Measurements from ENCODE around the gene KRT31.
"Not testable (repeated sequence)": the region's sequence is repeated elsewhere in the genome, so short reads cannot be mapped to it uniquely, and the experiment has no call there.

KRT31 gene

GRCh38 chr17:41402161-41402560 is 4.8 kb upstream of the KRT31 start:
- Histone ChIP-seq H3K27me3 (ENCODE audit: control insufficient read depth in 1 of 2, insufficient read depth in 2 of 2, low read length in 2 of 2) (no peaks in the 10 kb centered on the region), H3K27ac (ENCODE audit: low read depth, low read length) (no peak overlapping the region), H3K9me3 (ENCODE audit: low read length) (no peaks in the 10 kb centered on the region), H3K36me3 (ENCODE audit: insufficient read depth, low read length) (no peaks in the 10 kb centered on the region), H3K9ac (ENCODE audit: low read length) (no peak overlapping the region), H3K4me1 (ENCODE audit: insufficient read depth, low read length) (no peaks in the 10 kb centered on the region), H3K4me3 (ENCODE audit: low read depth in 1 of 2, low read length in 2 of 2) (no peak overlapping the region)

DNA sequence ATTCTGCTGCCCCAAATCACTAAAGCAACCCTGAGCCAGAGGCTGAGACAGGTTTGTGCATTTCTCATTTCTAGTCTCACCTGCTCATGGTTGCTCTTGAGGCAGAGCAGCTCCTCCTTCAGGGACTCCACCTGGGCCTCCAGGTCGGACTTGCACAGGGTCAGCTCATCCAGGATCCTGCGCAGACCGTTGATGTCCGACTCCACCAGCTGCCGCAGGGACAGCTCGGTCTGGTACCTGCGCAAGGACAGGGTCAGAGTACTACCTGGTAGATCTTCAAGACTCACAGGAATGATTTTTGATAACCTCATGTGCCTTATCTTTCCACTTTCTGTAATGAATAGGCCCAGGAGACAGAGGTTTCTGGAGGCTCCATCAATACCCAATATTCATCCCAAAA is 1.1 kb downstream of the KRT31 start:
- no peak overlapping the region for H3K4me3 ChIP-seq (ENCODE audit: low read depth in 1 of 2, low read length in 2 of 2)
- H3K27me3 ChIP-seq (ENCODE audit: control insufficient read depth in 1 of 2, insufficient read depth in 2 of 2, low read length in 2 of 2), result no peaks in the 10 kb centered on the region
- H3K4me1 ChIP-seq (ENCODE audit: insufficient read depth, low read length), result no peaks in the 10 kb centered on the region
- no peaks in the 10 kb centered on the region for H3K9me3 ChIP-seq (ENCODE audit: low read length)
- no peaks in the 10 kb centered on the region for H3K36me3 ChIP-seq (ENCODE audit: insufficient read depth, low read length)
- no peak overlapping the region for H3K27ac ChIP-seq (ENCODE audit: low read depth, low read length)
- no peak overlapping the region for H3K9ac ChIP-seq (ENCODE audit: low read length)

DNA sequence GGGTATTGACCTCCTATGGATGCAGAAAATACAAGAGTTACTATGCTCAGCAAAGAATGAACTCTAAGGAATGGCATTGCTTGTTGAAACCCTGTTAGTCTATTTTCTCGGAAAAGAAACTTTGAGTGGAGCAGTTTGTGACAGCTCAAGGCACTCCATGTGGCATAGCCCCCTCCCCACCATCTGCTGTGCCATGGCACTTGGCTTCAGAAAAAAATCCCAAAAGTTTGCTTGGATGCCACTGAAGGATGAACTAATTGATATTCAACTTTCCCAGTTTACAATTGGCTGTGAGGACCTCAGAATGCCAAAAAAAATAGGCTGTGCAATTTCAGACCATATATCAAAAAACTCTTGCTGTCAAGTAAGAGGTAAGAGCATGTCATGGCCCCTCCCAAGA is 1.8 kb downstream of the KRT31 start:
- Histone ChIP-seq H3K9me3 (ENCODE audit: low read length) (no peaks in the 10 kb centered on the region), H3K27ac (ENCODE audit: low read depth, low read length) (no peak overlapping the region), H3K36me3 (ENCODE audit: insufficient read depth, low read length) (no peaks in the 10 kb centered on the region), H3K27me3 (ENCODE audit: control insufficient read depth in 1 of 2, insufficient read depth in 2 of 2, low read length in 2 of 2) (no peaks in the 10 kb centered on the region), H3K9ac (ENCODE audit: low read length) (no peak overlapping the region), H3K4me1 (ENCODE audit: insufficient read depth, low read length) (no peaks in the 10 kb centered on the region), H3K4me3 (ENCODE audit: low read depth in 1 of 2, low read length in 2 of 2) (no peak overlapping the region)

GRCh38 chr17:41395044-41395443 is 2.4 kb downstream of the KRT31 start:
- H3K9ac ChIP-seq (ENCODE audit: low read length); H3K27me3 ChIP-seq (ENCODE audit: control insufficient read depth in 1 of 2, insufficient read depth in 2 of 2, low read length in 2 of 2); H3K9me3 ChIP-seq (ENCODE audit: low read length); H3K4me3 ChIP-seq (ENCODE audit: low read depth in 1 of 2, low read length in 2 of 2); H3K27ac ChIP-seq (ENCODE audit: low read depth, low read length); H3K36me3 ChIP-seq (ENCODE audit: insufficient read depth, low read length); H3K4me1 ChIP-seq (ENCODE audit: insufficient read depth, low read length): not testable (repeated sequence)

GRCh38 chr17:41394254-41394996 is 3.0 kb downstream of the KRT31 start:
- H3K27ac ChIP-seq (ENCODE audit: low read depth, low read length), result no peak overlapping the region
- no peak overlapping the region for H3K4me3 ChIP-seq (ENCODE audit: low read depth in 1 of 2, low read length in 2 of 2)
- H3K4me1 ChIP-seq (ENCODE audit: insufficient read depth, low read length), result no peaks in the 10 kb centered on the region
- no peaks in the 10 kb centered on the region for H3K9me3 ChIP-seq (ENCODE audit: low read length)
- no peaks in the 10 kb centered on the region for H3K27me3 ChIP-seq (ENCODE audit: control insufficient read depth in 1 of 2, insufficient read depth in 2 of 2, low read length in 2 of 2)
- H3K36me3 ChIP-seq (ENCODE audit: insufficient read depth, low read length), result no peaks in the 10 kb centered on the region
- no peak overlapping the region for H3K9ac ChIP-seq (ENCODE audit: low read length)

DNA sequence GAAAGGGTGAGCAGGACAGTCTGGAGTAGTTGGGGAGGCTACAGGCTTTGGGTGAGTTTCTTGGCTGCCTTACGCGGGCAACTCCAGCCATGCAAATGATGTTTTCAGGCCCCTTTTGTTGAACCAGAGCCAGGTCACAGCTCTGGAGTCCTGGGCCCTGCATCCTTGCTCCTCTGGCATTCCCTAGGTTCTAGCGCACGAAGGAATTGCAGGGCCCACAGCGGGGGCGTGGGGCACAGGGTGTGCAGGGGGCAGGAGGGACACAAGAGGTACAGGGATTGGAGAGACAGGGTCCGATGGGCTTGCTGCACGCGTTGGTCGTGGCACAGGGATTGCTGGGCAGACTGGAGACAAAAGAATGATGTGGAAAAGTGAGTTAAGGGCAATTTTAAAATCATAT is 3.6 kb downstream of the KRT31 start:
- Histone ChIP-seq H3K4me3 (ENCODE audit: low read depth in 1 of 2, low read length in 2 of 2) (no peak overlapping the region), H3K9me3 (ENCODE audit: low read length) (no peaks in the 10 kb centered on the region), H3K4me1 (ENCODE audit: insufficient read depth, low read length) (no peaks in the 10 kb centered on the region), H3K27ac (ENCODE audit: low read depth, low read length) (no peak overlapping the region), H3K36me3 (ENCODE audit: insufficient read depth, low read length) (no peaks in the 10 kb centered on the region), H3K9ac (ENCODE audit: low read length) (no peak overlapping the region), H3K27me3 (ENCODE audit: control insufficient read depth in 1 of 2, insufficient read depth in 2 of 2, low read length in 2 of 2) (no peaks in the 10 kb centered on the region)

- Histone ChIP-seq H3K4me3 (ENCODE audit: low read depth in 1 of 2, low read length in 2 of 2) (no peak overlapping the region), H3K9ac (ENCODE audit: low read length) (no peak overlapping the region), H3K27me3 (ENCODE audit: control insufficient read depth in 1 of 2, insufficient read depth in 2 of 2, low read length in 2 of 2) (no peaks in the 10 kb centered on the region), H3K4me1 (ENCODE audit: insufficient read depth, low read length) (no peaks in the 10 kb centered on the region), H3K27ac (ENCODE audit: low read depth, low read length) (no peak overlapping the region), H3K9me3 (ENCODE audit: low read length) (no peaks in the 10 kb centered on the region), H3K36me3 (ENCODE audit: insufficient read depth, low read length) (no peaks in the 10 kb centered on the region)
Measured at GRCh38 chr17:41393294-41393693, 4.1 kb downstream of the KRT31 start.

GRCh38 chr17:41392278-41392677 is 5.1 kb downstream of the KRT31 start:
- no peak overlapping the region for H3K9ac ChIP-seq (ENCODE audit: low read length)
- H3K27me3 ChIP-seq (ENCODE audit: control insufficient read depth in 1 of 2, insufficient read depth in 2 of 2, low read length in 2 of 2), result no peaks in the 10 kb centered on the region
- H3K9me3 ChIP-seq (ENCODE audit: low read length), result no peaks in the 10 kb centered on the region
- no peak overlapping the region for H3K27ac ChIP-seq (ENCODE audit: low read depth, low read length)
- H3K36me3 ChIP-seq (ENCODE audit: insufficient read depth, low read length), result no peaks in the 10 kb centered on the region
- H3K4me3 ChIP-seq (ENCODE audit: low read depth in 1 of 2, low read length in 2 of 2), result no peak overlapping the region
- H3K4me1 ChIP-seq (ENCODE audit: insufficient read depth, low read length), result no peaks in the 10 kb centered on the region

GRCh38 chr17:41391535-41391934 is 5.9 kb downstream of the KRT31 start:
- Histone ChIP-seq H3K27me3 (ENCODE audit: control insufficient read depth in 1 of 2, insufficient read depth in 2 of 2, low read length in 2 of 2) (no peaks in the 10 kb centered on the region), H3K9ac (ENCODE audit: low read length) (no peak overlapping the region), H3K4me3 (ENCODE audit: low read depth in 1 of 2, low read length in 2 of 2) (no peak overlapping the region)

GRCh38 chr17:41390411-41390938 is 6.9 kb downstream of the KRT31 start:
- Histone ChIP-seq H3K9me3 (ENCODE audit: low read length) (no peaks in the 10 kb centered on the region), H3K4me1 (ENCODE audit: insufficient read depth, low read length) (no peaks in the 10 kb centered on the region), H3K27me3 (ENCODE audit: control insufficient read depth in 1 of 2, insufficient read depth in 2 of 2, low read length in 2 of 2) (no peaks in the 10 kb centered on the region), H3K27ac (ENCODE audit: low read depth, low read length) (no peak overlapping the region), H3K4me3 (ENCODE audit: low read depth in 1 of 2, low read length in 2 of 2) (no peak overlapping the region), H3K9ac (ENCODE audit: low read length) (no peak overlapping the region), H3K36me3 (ENCODE audit: insufficient read depth, low read length) (no peaks in the 10 kb centered on the region)

More at GRCh38 chr17:41391535-41391934, 5.9 kb downstream of the KRT31 start:
- H3K36me3 ChIP-seq (ENCODE audit: insufficient read depth, low read length), result no peaks in the 10 kb centered on the region
- H3K27ac ChIP-seq (ENCODE audit: low read depth, low read length), result no peak overlapping the region
- no peaks in the 10 kb centered on the region for H3K4me1 ChIP-seq (ENCODE audit: insufficient read depth, low read length)
- H3K9me3 ChIP-seq (ENCODE audit: low read length), result no peaks in the 10 kb centered on the region

GRCh38 chr17:41387670-41388069 is 9.7 kb downstream of the KRT31 start:
- Histone ChIP-seq H3K27me3 (ENCODE audit: control insufficient read depth in 1 of 2, insufficient read depth in 2 of 2, low read length in 2 of 2) (no peaks in the 10 kb centered on the region), H3K9me3 (ENCODE audit: low read length) (no peaks in the 10 kb centered on the region), H3K4me1 (ENCODE audit: insufficient read depth, low read length) (no peaks in the 10 kb centered on the region), H3K4me3 (ENCODE audit: low read depth in 1 of 2, low read length in 2 of 2) (no peak overlapping the region), H3K9ac (ENCODE audit: low read length) (no peak overlapping the region), H3K36me3 (ENCODE audit: insufficient read depth, low read length) (no peaks in the 10 kb centered on the region), H3K27ac (ENCODE audit: low read depth, low read length) (no peak overlapping the region)

GRCh38 chr17:41386227-41386626 is 11.2 kb downstream of the KRT31 start:
- Histone ChIP-seq H3K4me1 (ENCODE audit: insufficient read depth, low read length) (no peaks in the 10 kb centered on the region), H3K9me3 (ENCODE audit: low read length) (no peaks in the 10 kb centered on the region)

More at GRCh38 chr17:41386227-41386626, 11.2 kb downstream of the KRT31 start:
- H3K27me3 ChIP-seq (ENCODE audit: control insufficient read depth in 1 of 2, insufficient read depth in 2 of 2, low read length in 2 of 2), result no peaks in the 10 kb centered on the region
- no peaks in the 10 kb centered on the region for H3K36me3 ChIP-seq (ENCODE audit: insufficient read depth, low read length)
- H3K4me3 ChIP-seq (ENCODE audit: low read depth in 1 of 2, low read length in 2 of 2), result no peak overlapping the region
- no peak overlapping the region for H3K9ac ChIP-seq (ENCODE audit: low read length)
- no peak overlapping the region for H3K27ac ChIP-seq (ENCODE audit: low read depth, low read length)
